HG03135 (cell line): ENCODE measurements around the gene MFSD6.

ENCODE experiments used
- ATAC-seq: cut with Tn5 transposase; IDR thresholded peaks from one replicate; pipeline ENCODE4 v1.9.1; 2021; ENCODE audit warnings: mild to moderate bottlenecking, moderate library complexity; ENCODE audit not compliant: unreplicated experiment

MFSD6 gene

DNA sequence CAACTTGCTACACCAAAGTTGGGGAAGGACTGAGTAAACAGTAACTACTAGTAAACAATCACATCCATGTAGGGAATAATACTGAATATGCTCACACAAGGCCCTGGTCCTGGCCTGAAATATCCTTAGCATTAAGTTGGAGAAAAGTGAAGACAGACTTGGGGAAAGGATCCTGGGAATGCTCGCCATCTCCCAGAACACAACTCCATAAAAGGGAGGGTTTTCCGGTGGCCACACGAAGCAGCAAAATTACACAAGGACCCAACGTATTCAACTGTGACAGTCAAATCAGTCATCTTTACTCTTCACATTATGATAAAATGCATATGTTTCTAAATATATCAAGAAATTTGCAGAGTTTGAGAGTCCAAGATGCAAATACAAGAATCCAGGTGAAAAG lies 119.1 kb downstream of the MFSD6 start:
- no peak for ATAC-seq

DNA sequence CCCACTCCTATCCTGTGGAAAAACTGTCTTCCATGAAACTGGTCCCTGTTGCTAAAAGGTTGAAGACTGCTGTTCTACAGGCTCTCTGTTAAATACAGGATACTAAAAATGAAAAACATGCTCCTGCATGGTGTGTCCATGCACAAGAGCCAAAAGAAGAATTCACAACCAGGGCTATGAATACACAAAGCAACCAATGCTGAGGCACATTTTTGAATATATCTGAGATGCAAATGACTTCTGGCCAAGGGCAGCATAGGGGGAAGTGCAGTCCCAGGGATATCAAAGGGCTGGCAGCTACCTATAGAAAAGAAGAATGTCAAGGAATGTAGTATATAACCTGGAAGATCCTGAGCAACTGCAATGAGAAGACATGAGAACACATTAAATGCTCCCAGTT lies 119.8 kb downstream of the MFSD6 start:
- no peak for ATAC-seq

DNA sequence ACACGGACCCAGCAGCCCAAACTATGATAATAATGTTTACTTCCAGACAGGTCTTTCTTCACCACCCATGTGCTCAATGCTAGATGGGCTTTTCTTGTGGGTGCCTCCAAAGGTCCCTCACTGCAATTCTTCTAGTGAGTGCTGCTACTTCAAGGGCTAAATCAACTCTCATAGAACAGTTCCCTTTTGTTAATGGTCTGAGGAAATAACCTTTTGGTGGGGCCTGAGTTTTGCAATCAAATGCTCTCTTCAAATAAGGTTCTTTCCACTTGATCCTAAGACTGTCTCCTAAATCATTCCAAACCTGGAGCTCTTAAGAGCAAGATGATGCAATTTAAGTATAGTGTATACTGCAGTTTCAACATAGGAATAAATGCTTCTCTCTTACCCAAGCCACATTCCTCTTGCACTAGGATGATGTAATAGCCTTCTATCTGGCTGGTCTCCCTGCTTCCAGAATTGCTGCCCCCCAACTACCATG lies 120.4 kb downstream of the MFSD6 start:
- no peak for ATAC-seq

DNA sequence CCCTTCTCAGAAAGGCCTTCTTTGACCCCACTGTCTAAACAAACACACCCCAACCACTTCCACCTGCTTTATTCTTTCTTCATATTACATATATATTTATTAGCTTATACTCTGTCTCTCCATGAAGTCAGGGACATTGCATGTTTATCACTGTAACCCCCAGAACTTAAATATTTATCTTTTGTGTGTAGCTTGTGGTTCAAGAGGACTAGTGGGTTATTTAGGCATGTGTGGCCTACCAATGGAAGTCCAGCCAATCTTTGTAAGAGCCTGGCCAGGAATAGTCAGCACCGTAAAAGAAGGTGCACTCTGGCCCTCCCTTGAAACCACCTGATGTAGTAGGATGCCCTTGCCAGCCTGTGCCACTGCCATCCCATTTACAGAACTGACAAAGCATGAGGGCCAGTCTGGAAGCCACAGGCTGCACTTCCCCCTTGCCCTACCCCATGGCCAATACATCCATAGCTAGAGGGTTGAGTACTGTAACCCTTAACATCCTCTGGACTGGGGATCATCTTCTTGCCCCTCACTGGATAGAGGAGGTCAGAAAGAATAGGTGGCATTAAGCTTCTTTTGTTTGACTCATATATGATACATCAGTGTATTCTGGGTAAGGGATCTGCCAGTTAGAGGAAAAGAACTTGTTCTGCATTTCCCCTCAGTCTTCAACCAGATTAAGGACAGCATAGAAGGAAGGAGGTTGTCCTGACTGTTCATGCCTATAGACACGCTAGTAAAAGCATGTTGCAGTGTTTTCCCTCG lies 121.5 kb downstream of the MFSD6 start:
- no peak for ATAC-seq

DNA sequence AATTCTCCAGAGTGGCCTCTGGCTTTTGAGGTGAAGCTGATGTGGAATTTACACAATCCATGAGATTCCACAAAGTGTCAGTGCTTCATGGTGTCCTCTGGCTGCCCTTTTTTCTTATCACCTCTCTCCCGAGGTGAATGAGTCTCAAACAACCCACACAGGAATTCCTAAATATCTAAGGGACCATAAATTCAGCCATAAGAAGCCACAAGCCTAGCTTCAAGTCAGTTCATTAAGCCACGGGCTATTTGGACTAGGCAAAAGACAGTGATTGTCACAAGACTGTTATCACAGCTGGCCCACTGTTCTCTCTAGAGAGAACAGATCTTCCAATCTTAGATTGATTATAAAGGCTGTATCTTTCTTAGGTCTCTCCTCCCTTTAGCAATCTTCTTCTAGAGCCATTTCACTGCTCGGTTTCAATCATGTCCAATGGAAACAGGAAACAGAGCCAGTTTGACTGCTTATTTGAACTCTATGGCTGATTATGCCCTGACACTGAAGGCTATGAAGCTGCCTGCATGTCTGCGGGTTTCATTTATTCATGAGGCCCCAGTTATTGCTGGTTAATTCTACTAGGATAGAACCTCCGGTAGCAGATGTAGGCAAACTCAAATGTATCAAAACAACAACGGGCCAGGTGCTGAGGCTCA lies 122.2 kb downstream of the MFSD6 start:
- no peak for ATAC-seq

DNA sequence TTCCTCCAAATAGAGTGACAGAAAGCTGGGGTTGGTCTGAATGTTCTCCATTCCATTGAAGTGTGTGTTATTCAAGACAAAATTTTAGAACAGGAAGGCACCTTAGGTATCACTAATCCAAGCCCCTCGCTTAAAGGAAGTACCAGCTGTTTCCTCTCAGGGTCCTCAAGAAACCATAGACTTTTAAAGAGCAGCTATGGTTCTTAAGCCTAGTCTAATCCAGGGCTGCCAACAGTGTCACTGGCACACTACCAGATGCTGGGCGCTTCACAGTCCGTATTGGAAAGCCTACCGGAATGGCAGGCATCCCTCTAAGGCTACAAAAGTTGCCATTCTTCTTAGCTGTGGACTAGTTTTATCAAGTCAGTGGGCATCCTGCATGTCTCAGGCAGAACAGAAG lies 124.4 kb downstream of the MFSD6 start:
- ATAC-seq: no peak

DNA sequence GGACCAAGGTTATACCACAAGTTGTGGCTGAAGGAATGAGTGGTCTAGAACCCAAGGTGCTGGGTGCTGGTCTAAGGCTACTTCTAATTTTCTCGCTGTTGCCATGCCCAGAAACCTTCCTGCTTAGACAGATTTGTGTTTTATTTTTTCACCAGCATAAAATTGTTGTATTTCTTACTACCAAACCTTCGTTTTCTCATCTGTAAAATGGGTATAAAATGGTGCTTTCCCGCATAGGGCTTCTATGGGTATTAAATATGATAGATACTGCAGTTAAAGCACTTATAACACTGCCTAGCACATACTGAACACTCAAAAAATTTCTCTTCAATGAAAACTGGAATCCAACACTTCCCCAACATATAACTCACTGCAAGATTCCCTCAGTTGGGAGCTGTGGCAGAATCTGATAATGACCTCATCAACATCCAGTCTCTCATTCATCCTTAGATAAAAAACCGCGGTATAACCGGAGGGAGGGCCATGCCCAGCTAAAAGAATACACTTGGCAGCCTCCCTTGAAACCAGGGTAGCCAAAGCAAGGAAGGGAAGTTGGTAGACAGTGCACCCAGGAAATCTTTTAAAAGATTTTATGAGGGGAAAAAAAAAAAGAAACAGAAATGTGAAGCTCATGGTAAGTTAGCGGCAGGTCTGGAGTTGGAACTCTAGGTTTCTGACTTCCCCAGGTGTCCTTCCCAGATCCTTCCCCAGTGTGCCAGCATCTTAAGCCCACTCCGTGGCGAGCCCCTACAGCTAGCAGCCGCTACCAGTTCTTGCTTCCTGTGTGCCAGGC lies 125.2 kb downstream of the MFSD6 start:
- no peak for ATAC-seq

DNA sequence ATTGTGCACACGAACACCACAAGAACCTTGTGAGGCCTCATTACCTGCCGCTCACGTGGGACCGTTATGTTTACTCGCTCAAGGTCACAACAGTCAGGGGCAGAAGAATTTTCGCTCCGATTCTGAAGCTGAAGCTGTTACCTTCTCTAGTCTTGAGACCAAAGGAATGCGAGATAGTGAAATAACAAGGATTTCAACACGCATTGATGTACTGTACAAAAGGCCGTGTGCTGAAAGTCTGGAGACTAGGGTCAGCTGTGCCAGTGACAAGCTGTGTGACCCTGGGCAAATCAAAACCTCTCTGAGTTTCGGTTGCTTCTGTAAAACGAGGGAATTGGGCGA lies 125.8 kb downstream of the MFSD6 start:
- peak; percentile 16 for ATAC-seq

DNA sequence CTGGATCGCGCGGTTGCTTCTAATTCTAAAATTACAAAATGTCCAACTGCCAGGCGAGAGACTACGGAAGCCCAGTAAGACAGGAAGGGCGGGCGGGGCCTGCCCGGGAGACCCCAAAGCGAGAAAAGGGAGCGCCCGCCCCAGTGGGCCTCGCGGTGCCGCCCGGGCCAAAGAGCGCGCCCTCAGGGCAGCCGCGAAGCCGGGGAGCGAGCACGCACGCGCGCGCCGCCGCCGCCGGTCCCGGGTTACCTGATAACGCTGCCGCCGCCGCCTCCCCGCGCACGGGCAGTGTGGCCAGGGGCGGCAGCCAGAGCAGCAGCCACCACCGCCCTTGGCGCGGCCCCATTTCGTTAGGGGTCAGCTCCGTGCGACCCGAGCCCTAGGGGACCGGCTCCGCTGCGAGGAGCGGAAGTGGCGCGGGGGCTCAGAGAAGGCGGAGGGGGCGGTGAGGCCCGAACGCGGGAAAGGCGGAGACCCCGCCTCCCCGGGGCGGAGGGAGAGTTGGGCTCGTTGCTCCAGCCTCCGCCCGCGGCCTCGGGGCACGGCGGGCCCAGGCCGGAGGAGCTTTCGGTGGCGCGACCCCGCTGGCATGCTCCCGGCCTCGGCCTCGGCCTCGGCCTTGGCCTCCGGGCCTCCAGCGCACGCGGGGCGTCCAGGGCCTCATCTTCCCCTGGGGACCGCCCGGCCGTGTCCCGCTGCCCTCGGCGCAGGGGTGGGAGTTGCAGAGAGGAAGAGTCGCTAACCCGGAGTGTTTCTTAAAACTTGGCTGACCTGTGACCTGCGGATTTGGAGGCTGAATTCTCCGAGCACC lies 126.4 kb downstream of the MFSD6 start, which contains the start of gene NEMP2:
NEMP2 (minus strand) TSS at position 413 of the 811 bp plus-strand sequence; CDS start at position 346, 67 bp downstream.
- ATAC-seq: peak; percentile 67

DNA sequence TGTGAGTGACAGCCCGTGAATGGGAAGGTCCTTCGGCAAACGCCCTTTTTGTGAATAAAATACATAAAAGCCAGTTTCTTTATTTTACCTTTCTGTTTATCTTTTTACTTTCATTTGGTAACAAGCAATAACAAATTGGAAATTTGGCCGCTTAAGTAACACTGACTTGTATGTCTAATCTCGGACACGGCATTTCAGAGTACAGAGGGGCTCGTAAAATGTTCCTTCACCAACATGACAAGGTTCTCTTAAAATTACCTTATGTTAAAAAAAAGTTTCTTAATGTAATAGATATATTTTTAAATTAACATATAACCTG lies 126.9 kb downstream of the MFSD6 start:
- ATAC-seq: peak; percentile 4

DNA sequence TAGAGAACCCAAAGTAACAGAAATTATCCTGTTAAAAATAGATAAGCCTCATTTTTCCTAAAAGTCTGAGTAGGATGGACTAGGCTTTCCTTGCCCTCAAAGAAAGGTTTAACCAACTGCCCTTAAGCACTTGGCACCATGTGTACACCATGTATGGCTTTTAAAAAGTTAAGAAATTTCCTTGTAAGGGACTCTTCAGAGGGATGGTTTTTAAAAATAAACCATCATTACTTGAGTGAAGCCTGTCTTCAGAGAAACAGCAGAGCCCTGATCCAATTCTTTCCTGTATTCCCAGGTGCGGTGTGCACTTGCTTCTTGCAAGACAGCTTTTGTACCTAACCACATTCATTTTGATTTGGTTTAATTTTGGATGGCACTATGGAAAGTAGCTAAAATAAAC lies 127.4 kb downstream of the MFSD6 start:
- ATAC-seq: no peak

DNA sequence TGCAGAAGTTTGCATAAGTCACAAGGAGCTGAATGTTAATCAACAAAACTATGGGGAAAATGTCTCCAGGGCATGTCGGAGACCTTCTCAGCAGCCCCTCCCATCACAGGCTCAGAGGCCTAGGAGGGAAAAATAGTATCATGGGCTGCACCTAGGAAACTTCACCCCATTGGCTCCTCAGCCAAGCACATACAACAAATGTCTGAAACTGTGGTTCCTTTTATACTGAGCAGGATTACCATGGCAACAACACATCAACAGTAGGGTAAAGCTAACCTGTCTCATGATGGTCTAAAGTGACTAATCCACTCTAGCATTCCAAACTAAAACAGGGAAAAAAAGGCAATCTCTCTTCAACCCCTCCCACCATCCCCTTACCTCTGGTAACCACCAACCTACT lies 129.6 kb downstream of the MFSD6 start:
- no peak for ATAC-seq

DNA sequence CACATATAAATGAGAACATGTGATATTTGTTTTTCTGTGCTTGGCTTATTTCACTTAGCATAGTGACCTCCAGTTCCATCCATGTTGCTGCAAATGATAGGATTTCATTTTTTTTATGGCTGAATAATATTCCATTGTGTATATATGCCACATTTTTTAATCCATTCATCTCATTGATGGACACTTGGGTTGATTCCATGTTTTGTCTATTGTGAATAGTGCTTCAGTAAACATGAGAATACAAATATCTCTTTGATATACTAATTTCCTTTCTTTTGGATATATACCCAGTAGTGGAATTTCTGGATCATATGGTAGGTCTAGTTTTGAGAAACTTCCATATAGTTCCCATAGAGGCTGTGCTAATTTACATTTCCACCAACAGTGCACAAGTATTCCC lies 130.0 kb downstream of the MFSD6 start:
- ATAC-seq: no peak

DNA sequence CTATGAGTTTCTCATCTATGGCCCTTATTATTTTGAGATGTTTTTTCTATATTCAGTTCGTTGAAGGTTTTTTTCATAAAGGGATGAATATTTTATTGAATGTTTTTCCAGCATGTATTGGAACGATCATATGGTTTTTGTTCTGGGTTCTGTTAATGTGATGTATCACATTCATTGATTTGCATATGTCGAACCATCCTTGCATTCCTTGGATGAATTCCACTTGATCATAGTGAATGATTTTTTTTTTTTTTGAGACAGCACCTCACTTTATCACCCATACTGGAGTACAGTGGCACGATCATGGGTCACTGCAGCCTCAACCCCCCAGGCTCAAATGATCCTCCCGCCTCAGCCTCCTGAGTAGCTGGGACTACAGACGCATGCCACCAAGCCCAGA lies 131.9 kb downstream of the MFSD6 start:
- no peak for ATAC-seq

DNA sequence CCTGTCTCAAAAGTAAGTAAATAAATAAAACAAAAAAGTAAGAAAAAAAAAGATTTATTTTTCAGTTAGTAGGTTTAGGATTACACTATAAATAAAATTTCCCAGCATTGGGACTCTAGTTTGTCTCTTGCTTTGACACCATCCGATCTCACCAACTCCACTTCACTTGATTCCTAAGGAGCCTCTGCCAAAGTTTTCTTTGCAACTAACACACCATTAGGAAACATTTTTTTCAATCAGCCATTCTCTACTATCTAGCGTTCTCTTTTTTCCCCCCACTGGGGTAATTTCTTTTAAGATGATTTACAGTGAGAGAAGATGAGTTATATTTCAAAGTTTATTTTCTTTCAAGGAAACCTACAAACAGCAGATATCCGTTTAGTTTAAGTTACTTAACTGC lies 136.9 kb downstream of the MFSD6 start:
- no peak for ATAC-seq

DNA sequence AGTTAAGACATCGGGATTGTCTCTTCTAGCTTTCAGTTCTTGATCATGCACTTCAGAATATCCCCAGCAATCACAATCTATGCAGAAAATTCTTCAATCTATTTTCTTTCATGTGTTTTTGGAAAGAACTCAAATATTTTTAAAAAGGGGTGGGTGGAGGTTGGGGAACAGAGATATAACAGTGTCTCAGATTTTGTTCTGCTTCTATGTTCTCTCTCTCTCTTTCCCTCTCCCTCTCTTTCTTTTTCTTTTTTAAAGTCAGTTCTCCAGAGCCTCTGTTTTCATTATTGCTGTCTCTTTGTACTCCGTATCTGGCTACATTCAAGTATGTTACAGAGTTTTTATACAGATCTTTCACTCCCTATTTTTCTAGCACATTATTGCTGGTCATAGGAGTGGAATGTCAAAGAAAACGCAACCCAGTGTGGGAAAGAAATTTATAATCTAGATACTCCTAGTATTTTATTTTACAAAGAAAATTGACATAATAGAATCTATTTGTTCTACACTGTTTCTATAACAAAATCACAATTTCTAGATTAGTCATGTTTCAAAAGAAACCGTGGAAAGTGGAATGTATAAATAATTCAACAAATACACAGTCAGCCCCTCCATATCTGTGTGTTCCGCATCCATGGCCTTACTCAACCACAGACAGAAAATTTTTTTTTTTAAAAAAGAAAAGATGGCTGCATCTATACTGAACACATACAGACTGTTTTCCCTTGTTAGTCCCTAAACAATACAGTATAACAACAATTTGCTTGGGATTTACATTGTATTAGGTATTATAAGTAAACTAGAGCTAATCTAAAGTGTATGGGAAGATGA lies 137.6 kb downstream of the MFSD6 start:
- ATAC-seq: no peak

DNA sequence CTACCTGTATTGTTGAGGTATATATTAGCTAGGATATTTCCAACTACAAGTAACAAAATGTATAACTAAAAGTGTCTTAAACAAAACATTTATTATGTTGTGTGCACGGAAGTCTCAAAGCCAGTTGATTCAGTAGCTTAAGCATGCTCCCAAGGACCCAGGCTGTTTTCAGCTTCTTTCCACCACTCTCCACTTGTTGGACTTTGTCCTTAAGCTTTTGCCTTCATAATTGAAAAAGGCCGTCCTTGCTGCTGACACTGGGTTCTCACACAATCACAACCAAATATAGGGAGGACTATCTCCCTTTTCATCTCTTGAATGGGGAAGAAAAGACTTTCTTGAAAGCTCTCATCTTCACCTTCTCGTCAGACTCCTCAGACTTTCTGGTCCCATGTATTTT lies 138.6 kb downstream of the MFSD6 start:
- no peak for ATAC-seq

DNA sequence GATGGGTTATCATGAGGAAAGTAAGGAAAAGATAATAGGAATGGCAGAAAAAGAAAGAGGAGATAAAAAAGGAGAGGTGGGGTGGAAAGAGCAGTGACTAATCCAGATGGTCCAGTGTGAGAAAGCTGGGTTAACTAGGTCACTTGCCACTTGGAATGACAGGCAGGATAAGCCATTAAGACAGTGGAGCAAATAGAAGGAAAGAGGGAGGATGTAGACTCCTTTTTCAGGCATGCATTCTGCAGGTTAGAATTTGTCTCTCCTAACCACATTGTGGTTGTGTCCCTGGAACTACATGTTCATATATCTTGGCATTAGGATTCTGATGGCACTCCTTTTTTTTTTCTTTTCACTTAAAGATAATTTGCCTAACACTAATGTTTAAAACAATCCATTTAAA lies 139.7 kb downstream of the MFSD6 start:
- no peak for ATAC-seq

DNA sequence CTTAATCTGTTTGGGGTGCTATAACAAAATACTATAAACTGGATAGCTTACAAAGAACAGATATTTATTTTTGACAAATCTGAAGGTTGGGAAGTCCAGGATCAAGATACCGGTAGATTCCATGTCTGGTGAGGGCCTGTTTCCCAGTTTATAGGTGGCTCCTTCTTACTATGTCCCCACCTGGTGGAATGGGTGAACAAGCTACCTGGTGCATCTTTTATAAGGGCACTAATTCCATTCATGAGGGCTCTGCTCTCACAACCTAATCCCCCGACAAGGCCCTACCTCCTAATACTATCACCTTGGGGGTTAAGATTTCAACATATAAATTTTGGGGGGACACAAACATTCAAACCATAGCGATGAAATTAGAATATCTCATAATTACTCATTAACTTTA lies 142.0 kb downstream of the MFSD6 start:
- ATAC-seq: no peak
